K562 (cell line): Measurements from ENCODE around the gene GPR183. TPM values are rescaled to one million over a fixed set of nuclear protein-coding genes. Genes with fewer than 3 reads are reported as not detected.

Source experiments
- ATAC-seq: fragments of 200-7000 bp; cut with Tn5 transposase; 3 replicates; pipeline ENCODE4 v1.9.1; 2020; ENCODE audit warnings: moderate library complexity
- BruUV-seq: library from RNA; stranded (reverse); fragments of 400-500 nt; replicated peaks from 2 replicates; lab custom pipeline; 2021; lab: Mats Ljungman, UMichigan
- CTCF ChIA-PET: fragments of 300-600 bp; formaldehyde crosslinking; extraction: SDS; loops from one replicate; lab custom pipeline; 2021; ENCODE audit warnings: low intra/inter-chr PET ratio; lab: Yijun Ruan, JAX
- POLR2A ChIA-PET: fragments of 300-600, 350-650 bp; sonication (Branson Sonifier 250); formaldehyde crosslinking; extraction: SDS; loops from one replicate; lab custom pipeline; 2021; ENCODE audit warnings: antibody characterized with exemption, inconsistent platforms; lab: Yijun Ruan, JAX
- DNase-seq, 4 experiments: peaks; one replicate each; pipeline versions ENCODE4 v3.0.0 to v3.0.0-alpha.2; 2011 to 2018; ENCODE audit warnings: low spot score in 3 of 4, mixed read lengths in 3 of 4; ENCODE audit errors: extremely low read depth in 1 of 4
- FAIRE-seq: peaks from 2 replicates; lab custom pipeline; 2011; peaks lifted over from hg19 to GRCh38; lab: Jason Lieb, UNC
- H2AFZ ChIP-seq: 2 replicates; pipeline ENCODE4 v1.6.0; 2011; ENCODE audit warnings: low read depth, low read length, control low read depth, inconsistent platforms
- H3K27ac ChIP-seq: fragments of 200-600 bp; 3 replicates; pipeline ENCODE4 v1.8.0; 2011; ENCODE audit warnings: low read depth, mild to moderate bottlenecking, control low read depth, inconsistent platforms, low read length, moderate library complexity, mixed read lengths; ENCODE audit errors: extremely low read depth
- H3K27me3 ChIP-seq, 2 experiments: fragments of 300-600 bp in 1 of 2; 2 replicates in 1 of 2; 3 replicates in 1 of 2; pipeline versions ENCODE4 v1.6.0 to v1.8.0; 2011; ENCODE audit warnings: inconsistent platforms in 2 of 2, low read length in 2 of 2, mild to moderate bottlenecking in 1 of 2, mixed read lengths in 1 of 2, moderate library complexity in 1 of 2; ENCODE audit not compliant: control insufficient read depth in 2 of 2, insufficient read depth in 2 of 2
- H3K36me3 ChIP-seq: fragments of 300-600 bp; 3 replicates; pipeline ENCODE4 v1.8.0; 2011; ENCODE audit warnings: mild to moderate bottlenecking, low read length, inconsistent platforms; ENCODE audit not compliant: control insufficient read depth, insufficient read depth
- H3K4me1 ChIP-seq, 2 experiments: fragments of 200-600 bp in 1 of 2; replicated peaks in 1 of 2; 2 replicates in 1 of 2; 3 replicates in 1 of 2; pipeline versions ENCODE4 v1.5.1 to v1.8.0; 2011; ENCODE audit warnings: inconsistent platforms in 2 of 2, low read length in 2 of 2, mild to moderate bottlenecking in 1 of 2, mixed read lengths in 1 of 2, moderate library complexity in 1 of 2; ENCODE audit not compliant: control insufficient read depth in 2 of 2, insufficient read depth in 2 of 2
- H3K4me2 ChIP-seq: 2 replicates; pipeline ENCODE4 v1.6.1; 2011; ENCODE audit warnings: low read length, control low read depth, inconsistent platforms, mixed read lengths; ENCODE audit not compliant: insufficient read depth
- H3K4me3 ChIP-seq: fragments of 200-600 bp; sonication (generic), shearing (Covaris generic); 2 replicates; pipeline ENCODE4 v1.5.1; 2016; ENCODE audit warnings: control low read depth, inconsistent platforms
- H3K79me2 ChIP-seq: fragments of 200-600 bp; 3 replicates; pipeline ENCODE4 v1.8.0; 2011; ENCODE audit warnings: low read length, inconsistent platforms; ENCODE audit not compliant: control insufficient read depth, insufficient read depth
- H3K9ac ChIP-seq, 2 experiments: 2 replicates each; pipeline versions ENCODE4 v1.6.0 to v1.6.1; 2011; ENCODE audit warnings: low read depth in 2 of 2, low read length in 2 of 2, control low read depth in 1 of 2, inconsistent platforms in 1 of 2, mild to moderate bottlenecking in 1 of 2, mixed read lengths in 1 of 2; ENCODE audit not compliant: insufficient read depth in 1 of 2
- H3K9me1 ChIP-seq: one replicate; pipeline ENCODE4 v1.6.0; 2011; ENCODE audit warnings: inconsistent platforms, mild to moderate bottlenecking, low read length, moderate library complexity; ENCODE audit not compliant: control insufficient read depth, insufficient read depth
- H3K9me3 ChIP-seq: replicated peaks from 2 replicates; pipeline ENCODE4 v1.5.1; 2011; ENCODE audit warnings: low read depth, low read length, inconsistent platforms; ENCODE audit not compliant: control insufficient read depth, insufficient read depth
- H4K20me1 ChIP-seq: replicated peaks from 2 replicates; pipeline ENCODE4 v1.6.1; 2011; ENCODE audit warnings: low read length, inconsistent platforms, mixed read lengths; ENCODE audit not compliant: control insufficient read depth, insufficient read depth
- BCL6 ChIP-seq: fragments of 250-450 bp; sonication (Bioruptor Pico); IDR thresholded peaks from 2 replicates; pipeline ENCODE4 v1.4.0; 2020
- BRF1 ChIP-seq: IDR thresholded peaks from 3 replicates; pipeline ENCODE4 v1.6.1; 2011; ENCODE audit warnings: borderline replicate concordance, mild to moderate bottlenecking; ENCODE audit not compliant: insufficient read length; ENCODE audit errors: extremely low read depth
- HNRNPK ChIP-seq: fragments of 200-400 bp; formaldehyde crosslinking; IDR thresholded peaks from one replicate; pipeline ENCODE4 v1.6.1; 2018; ENCODE audit warnings: mild to moderate bottlenecking, low read depth, low read length; ENCODE audit not compliant: poor library complexity, severe bottlenecking
- HNRNPL ChIP-seq: fragments of 200-400 bp; formaldehyde crosslinking; IDR thresholded peaks from 2 replicates; pipeline ENCODE4 v1.6.1; 2017; ENCODE audit warnings: low read depth, mild to moderate bottlenecking, low read length
- MTF1 ChIP-seq: fragments of 250-450 bp; sonication (Bioruptor Pico); IDR thresholded peaks from 2 replicates; pipeline ENCODE4 v1.9.0; 2021; ENCODE audit warnings: moderate library complexity, mild to moderate bottlenecking, inconsistent platforms, borderline replicate concordance
- RBM15 ChIP-seq: fragments of 200-400 bp; formaldehyde crosslinking; IDR thresholded peaks from 2 replicates; pipeline ENCODE4 v1.6.1; 2018; ENCODE audit warnings: mild to moderate bottlenecking, low read length, moderate library complexity; ENCODE audit not compliant: insufficient read depth
- TCF7 ChIP-seq: sonication (generic); IDR thresholded peaks from 2 replicates; pipeline ENCODE4 v1.6.1; 2016; ENCODE audit warnings: antibody characterized with exemption, borderline replicate concordance
- TCF7L2 ChIP-seq: fragments of 150-350 bp; IDR thresholded peaks from 2 replicates; pipeline ENCODE4 v1.6.1; 2016; ENCODE audit warnings: low read depth, mild to moderate bottlenecking, low read length, moderate library complexity
- U2AF2 ChIP-seq: fragments of 200-400 bp; formaldehyde crosslinking; optimal IDR thresholded peaks from 2 replicates; pipeline ENCODE3; 2017; ENCODE audit warnings: low read depth, mild to moderate bottlenecking, low read length
- ZNF134 ChIP-seq: fragments of 250-450 bp; sonication (Bioruptor Pico); conservative IDR thresholded peaks from 2 replicates; pipeline ENCODE4 v1.4.0; 2020
- ZNF780A ChIP-seq: fragments of 250-450 bp; sonication (Bioruptor Pico); IDR thresholded peaks from 2 replicates; pipeline ENCODE4 v1.5.0; 2021; ENCODE audit warnings: mild to moderate bottlenecking
- WGBS: fragments of 100-300 bp; shearing (Covaris generic); methylation state at CpG from one replicate; pipeline ENCODE4 v1.1.6; 2016; ENCODE audit warnings: low coverage, mixed read lengths; ENCODE audit not compliant: insufficient coverage; ENCODE audit errors: missing lambda C conversion rate; 5-methylcytosine and 5-hydroxymethylcytosine counted together
- in situ Hi-C: fragments of 300-500 bp; cut with MboI; formaldehyde crosslinking; loops from 4 replicates; pipeline ENCODE4 v1.15.0; 2018; ENCODE audit warnings: inconsistent platforms, mixed read lengths
- intact Hi-C: fragments of 100-400 bp; cut with micrococcal nuclease; formaldehyde crosslinking; loops from 2 replicates; pipeline ENCODE4 v1.14.2; 2022
- polyA plus RNA-seq, 8 experiments: library from polyadenylated mRNA; depleted of rRNA in 4 of 8; stranded (reverse) in 5 of 8; unstranded in 3 of 8; fragments of >200 nt; fragmentation: Nextera tagmentation in 2 of 8; fragmentation: Illumina TruSeq in 1 of 8; extraction: Ambion mirVana in 2 of 8; extraction: Trizol in 1 of 8; gene quantifications; 2 replicates each; pipeline versions ENCODE4 v1.2.1 to v1.2.3, GENCODE V29; 2011 to 2014; ENCODE audit warnings: inconsistent platforms in 1 of 8, missing spikeins in 1 of 8
- total RNA-seq, 7 experiments: library from RNA; depleted of rRNA in 6 of 7; stranded (reverse); fragments of >200 nt in 6 of 7; fragmentation: Illumina TruSeq in 2 of 7; extraction: Trizol in 2 of 7; gene quantifications; 2 replicates each; pipeline versions ENCODE4 v1.2.1 to v1.2.3, GENCODE V29; 2011 to 2021; ENCODE audit warnings: low replicate concordance in 1 of 7
- TF ChIP-seq, protein P1 (sequence below): fragments of 250-450 bp; sonication (Bioruptor Pico); IDR thresholded peaks from 2 replicates; pipeline ENCODE4 v1.8.0; 2021; ENCODE audit warnings: moderate library complexity, mild to moderate bottlenecking, inconsistent platforms

Gene GPR183
- total and polyA plus RNA-seq, 9 of the 15 experiments (the other 6 are each of a cell fraction or from before 2014, with no cell fraction given) = 1.3 to 10.2 (median 3.7) TPM

DNA sequence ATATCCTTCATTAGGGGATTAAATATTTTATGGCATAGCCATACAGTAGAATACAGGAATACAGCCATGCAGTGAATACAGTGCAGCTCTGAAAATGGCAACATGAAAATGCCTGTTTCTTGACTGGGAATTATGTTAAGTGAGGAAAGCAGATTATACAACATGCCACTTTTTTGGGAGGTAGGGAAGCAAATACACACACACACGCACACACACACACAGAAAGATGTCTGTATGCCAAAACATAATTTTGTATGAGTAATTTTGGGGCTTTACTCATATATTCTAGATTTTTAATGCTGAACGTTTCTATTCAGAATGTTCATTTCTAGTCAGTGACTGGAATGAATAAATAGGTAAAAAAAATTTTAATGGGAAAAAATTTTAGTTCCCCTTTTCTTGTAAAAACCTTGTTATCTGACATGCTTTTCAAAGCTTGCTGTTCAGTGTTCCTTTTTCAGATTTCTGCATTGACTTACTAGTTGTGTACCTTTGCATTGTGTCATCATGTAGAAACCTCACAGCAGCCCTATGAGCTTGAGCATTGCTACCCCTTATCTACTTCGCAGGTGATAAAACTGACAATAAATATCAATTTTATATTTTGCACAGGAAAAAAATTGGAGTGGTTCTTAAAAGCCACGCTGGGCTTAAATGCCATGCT, 7.8 kb downstream of the GPR183 start:
- POLR2A ChIA-PET = no interaction called here
- FAIRE-seq = no peak
- WGBS = 35% methylated on average over 4 of the region's 4 CpGs
- H3K36me3 ChIP-seq = peaks cover 22% of the 10 kb centered on the region
- no peak overlapping the region for H3K4me3 ChIP-seq
- H3K4me1 ChIP-seq = peaks cover 3 to 7% of the 10 kb centered on the region in 2 experiments; a peak in 3 of 5 replicates
- no peak overlapping the region for H2AFZ ChIP-seq
- no peaks in the 10 kb centered on the region for H3K9me1 ChIP-seq
- H3K27ac ChIP-seq = no peak overlapping the region
- intact Hi-C loops (no loop called here), in situ Hi-C loops (no loop called here)
- no peak for DNase-seq
- H3K9me3 ChIP-seq = no peaks in the 10 kb centered on the region
- CTCF ChIA-PET = no interaction called here
- H3K4me2 ChIP-seq = no peak overlapping the region
- H3K27me3 ChIP-seq = no peaks in the 10 kb centered on the region
- no peak overlapping the region for H3K9ac ChIP-seq
- no TSS peak for BruUV-seq
- no peak for ATAC-seq
- peaks cover 13% of the 10 kb centered on the region for H3K79me2 ChIP-seq
- TF ChIP-seq TCF7 = no peak
- no peak for TF ChIP-seq ZNF134 (CRISPR knock-in tag)
- H4K20me1 ChIP-seq = no peaks in the 10 kb centered on the region

GRCh38 chr13:99298056-99298455, 9.1 kb downstream of the GPR183 start:
- ATAC-seq (no peak), FAIRE-seq (no peak), DNase-seq (no peak)
- BruUV-seq = no TSS peak
- ChIA-PET CTCF (no interaction called here), POLR2A (no interaction called here)
- H3K4me1 ChIP-seq = peaks cover 0 to 7% of the 10 kb centered on the region in 2 experiments; a peak in 2 of 5 replicates
- in situ Hi-C loops (no loop called here), intact Hi-C loops (no loop called here)
- no peak overlapping the region for H3K4me2 ChIP-seq
- no peak overlapping the region for H3K27ac ChIP-seq
- no peaks in the 10 kb centered on the region for H4K20me1 ChIP-seq
- peaks cover 18% of the 10 kb centered on the region for H3K36me3 ChIP-seq
- no peak overlapping the region for H3K4me3 ChIP-seq
- no peak for TF ChIP-seq U2AF2
- no peak for TF ChIP-seq BCL6
- no peak for TF ChIP-seq MTF1
- no peak for TF ChIP-seq HNRNPL
- TF ChIP-seq ZNF780A = no peak
- TF ChIP-seq TCF7L2 = no peak
- TF ChIP-seq, protein P1, sequence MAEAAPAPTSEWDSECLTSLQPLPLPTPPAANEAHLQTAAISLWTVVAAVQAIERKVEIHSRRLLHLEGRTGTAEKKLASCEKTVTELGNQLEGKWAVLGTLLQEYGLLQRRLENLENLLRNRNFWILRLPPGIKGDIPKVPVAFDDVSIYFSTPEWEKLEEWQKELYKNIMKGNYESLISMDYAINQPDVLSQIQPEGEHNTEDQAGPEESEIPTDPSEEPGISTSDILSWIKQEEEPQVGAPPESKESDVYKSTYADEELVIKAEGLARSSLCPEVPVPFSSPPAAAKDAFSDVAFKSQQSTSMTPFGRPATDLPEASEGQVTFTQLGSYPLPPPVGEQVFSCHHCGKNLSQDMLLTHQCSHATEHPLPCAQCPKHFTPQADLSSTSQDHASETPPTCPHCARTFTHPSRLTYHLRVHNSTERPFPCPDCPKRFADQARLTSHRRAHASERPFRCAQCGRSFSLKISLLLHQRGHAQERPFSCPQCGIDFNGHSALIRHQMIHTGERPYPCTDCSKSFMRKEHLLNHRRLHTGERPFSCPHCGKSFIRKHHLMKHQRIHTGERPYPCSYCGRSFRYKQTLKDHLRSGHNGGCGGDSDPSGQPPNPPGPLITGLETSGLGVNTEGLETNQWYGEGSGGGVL (CRISPR knock-in tag) = no peak
- no peak for TF ChIP-seq HNRNPK
- TF ChIP-seq BRF1 = no peak
- no peak for TF ChIP-seq RBM15
- no peaks in the 10 kb centered on the region for H3K9me1 ChIP-seq
- H3K79me2 ChIP-seq = peaks cover 13% of the 10 kb centered on the region
- 92% methylated on average over 2 of the region's 2 CpGs for WGBS
- H3K9me3 ChIP-seq = no peaks in the 10 kb centered on the region
- no peak overlapping the region for H3K9ac ChIP-seq
- no peak overlapping the region for H2AFZ ChIP-seq
- H3K27me3 ChIP-seq = no peaks in the 10 kb centered on the region
